GM10266 (cell line): ENCODE measurements around the gene MICAL3.
"Not testable (repeated sequence)": the region's sequence is repeated elsewhere in the genome, so short reads cannot be mapped to it uniquely, and the experiment has no call there.

ENCODE experiments used
- DNase-seq: peaks from one replicate; pipeline ENCODE4 v3.0.0; 2012; ENCODE audit errors: extremely low spot score
- CTCF ChIP-seq: IDR thresholded peaks from 2 replicates; pipeline ENCODE4 v1.5.1; 2012; ENCODE audit warnings: mild to moderate bottlenecking, low read depth; ENCODE audit not compliant: control insufficient read depth, insufficient read depth; ENCODE audit errors: missing control alignments

The MICAL3 gene

GRCh38 chr22:18048041-18048440, 23.7 kb upstream of the MICAL3 start:
- DNase-seq: no peak
- TF ChIP-seq CTCF: no peak

- DNase-seq: no peak
- no peak for TF ChIP-seq CTCF
Measured at GRCh38 chr22:18045794-18046193, 21.4 kb upstream of the MICAL3 start.

- TF ChIP-seq CTCF: no peak
- DNase-seq: no peak
Measured at GRCh38 chr22:18044548-18045271, 20.3 kb upstream of the MICAL3 start.

- DNase-seq: no peak
- no peak for TF ChIP-seq CTCF
Measured at GRCh38 chr22:18042685-18043084, 18.3 kb upstream of the MICAL3 start.

GRCh38 chr22:18040898-18041297, 16.5 kb upstream of the MICAL3 start:
- not testable (repeated sequence) for DNase-seq

- DNase-seq: no peak
Measured at GRCh38 chr22:18035751-18036150, 11.4 kb upstream of the MICAL3 start.

GRCh38 chr22:18034076-18034475, 9.7 kb upstream of the MICAL3 start:
- DNase-seq: no peak
- no peak for TF ChIP-seq CTCF

More at GRCh38 chr22:18035751-18036150, 11.4 kb upstream of the MICAL3 start:
- no peak for TF ChIP-seq CTCF
